SK-N-SH (cell line): ENCODE data around the gene TOR2A.

Source experiments
- CHD2 ChIP-seq: fragments of 150-350 bp; IDR thresholded peaks from 2 replicates; pipeline ENCODE4 v1.6.1; 2018; ENCODE audit warnings: low read length; ENCODE audit not compliant: partially characterized antibody
- CTCF ChIP-seq: fragments of 200-600 bp; sonication (generic); IDR thresholded peaks from 2 replicates; pipeline ENCODE4 v1.6.1; 2017; ENCODE audit warnings: antibody characterized with exemption, mild to moderate bottlenecking, moderate library complexity
- EZH2phosphoT487 ChIP-seq: fragments of 200-600 bp; sonication (generic); IDR thresholded peaks from 2 replicates; pipeline ENCODE4 v1.6.1; 2017; ENCODE audit warnings: low read depth, mixed run types, mild to moderate bottlenecking, antibody characterized with exemption, moderate library complexity, borderline replicate concordance
- GABPA ChIP-seq: IDR thresholded peaks from 2 replicates; pipeline ENCODE4 v1.4.0; 2012; ENCODE audit warnings: low read depth, mild to moderate bottlenecking
- MXI1 ChIP-seq: IDR thresholded peaks from 2 replicates; pipeline ENCODE4 v1.6.1; 2012; ENCODE audit warnings: mild to moderate bottlenecking, low read depth, low read length, improper control_type of control experiment
- POLR2AphosphoS5 ChIP-seq: IDR thresholded peaks from 2 replicates; pipeline ENCODE4 v1.6.1; 2012; ENCODE audit warnings: low read depth, low read length
- TAF1 ChIP-seq: IDR thresholded peaks from 2 replicates; pipeline ENCODE4 v1.6.1; 2012; ENCODE audit warnings: low read depth, mild to moderate bottlenecking, low read length, moderate library complexity, borderline replicate concordance
- USF1 ChIP-seq: IDR thresholded peaks from 2 replicates; pipeline ENCODE4 v1.4.0; 2012; ENCODE audit warnings: low read depth, borderline replicate concordance
- TF ChIP-seq, protein P1 (sequence below): fragments of 150-350 bp; IDR thresholded peaks from 2 replicates; pipeline ENCODE4 v1.6.1; 2016; ENCODE audit warnings: mild to moderate bottlenecking, low read depth, low read length
- TF ChIP-seq, protein P2 (sequence below): IDR thresholded peaks from 2 replicates; pipeline ENCODE4 v1.4.0; 2012; ENCODE audit warnings: low read depth
- TF ChIP-seq, protein P3 (sequence below): fragments of 150-350 bp; IDR thresholded peaks from 2 replicates; pipeline ENCODE4 v1.6.1; 2017; ENCODE audit warnings: antibody characterized with exemption, low read length, low read depth, borderline replicate concordance

- no peak for TF ChIP-seq CTCF
- TF ChIP-seq, protein P1, sequence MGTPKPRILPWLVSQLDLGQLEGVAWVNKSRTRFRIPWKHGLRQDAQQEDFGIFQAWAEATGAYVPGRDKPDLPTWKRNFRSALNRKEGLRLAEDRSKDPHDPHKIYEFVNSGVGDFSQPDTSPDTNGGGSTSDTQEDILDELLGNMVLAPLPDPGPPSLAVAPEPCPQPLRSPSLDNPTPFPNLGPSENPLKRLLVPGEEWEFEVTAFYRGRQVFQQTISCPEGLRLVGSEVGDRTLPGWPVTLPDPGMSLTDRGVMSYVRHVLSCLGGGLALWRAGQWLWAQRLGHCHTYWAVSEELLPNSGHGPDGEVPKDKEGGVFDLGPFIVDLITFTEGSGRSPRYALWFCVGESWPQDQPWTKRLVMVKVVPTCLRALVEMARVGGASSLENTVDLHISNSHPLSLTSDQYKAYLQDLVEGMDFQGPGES: no peak
- TF ChIP-seq TAF1: no peak
- TF ChIP-seq, protein P2, sequence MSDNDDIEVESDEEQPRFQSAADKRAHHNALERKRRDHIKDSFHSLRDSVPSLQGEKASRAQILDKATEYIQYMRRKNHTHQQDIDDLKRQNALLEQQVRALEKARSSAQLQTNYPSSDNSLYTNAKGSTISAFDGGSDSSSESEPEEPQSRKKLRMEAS: no peak
- no peak for TF ChIP-seq POLR2AphosphoS5
- no peak for TF ChIP-seq CHD2
- no peak for TF ChIP-seq GABPA
- no peak for TF ChIP-seq USF1
- TF ChIP-seq EZH2phosphoT487: no peak
- no peak for TF ChIP-seq MXI1
- TF ChIP-seq, protein P3, sequence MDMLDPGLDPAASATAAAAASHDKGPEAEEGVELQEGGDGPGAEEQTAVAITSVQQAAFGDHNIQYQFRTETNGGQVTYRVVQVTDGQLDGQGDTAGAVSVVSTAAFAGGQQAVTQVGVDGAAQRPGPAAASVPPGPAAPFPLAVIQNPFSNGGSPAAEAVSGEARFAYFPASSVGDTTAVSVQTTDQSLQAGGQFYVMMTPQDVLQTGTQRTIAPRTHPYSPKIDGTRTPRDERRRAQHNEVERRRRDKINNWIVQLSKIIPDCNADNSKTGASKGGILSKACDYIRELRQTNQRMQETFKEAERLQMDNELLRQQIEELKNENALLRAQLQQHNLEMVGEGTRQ: no peak
Measured at GRCh38 chr9:127683723-127684122, 51.4 kb downstream of the TOR2A start.
